OCI-LY3 (cell line): ENCODE data around the gene CDV3.

Experiments
- CTCF ChIP-seq: fragments of 200-600, 300-600 bp; sonication (generic); IDR thresholded peaks from 2 replicates; pipeline ENCODE4 v1.5.1; 2014; ENCODE audit warnings: antibody characterized with exemption, low read length, low read depth
- EZH2phosphoT487 ChIP-seq: fragments of 200-600 bp; shearing (Covaris generic); IDR thresholded peaks from 2 replicates; pipeline ENCODE4 v1.6.1; 2018; ENCODE audit warnings: antibody characterized with exemption, mixed run types, low read depth

- TF ChIP-seq CTCF (no peak), EZH2phosphoT487 (no peak)
These were observed 60.0 kb downstream of the CDV3 start for GRCh38 chr3:133633439-133633838.
